GM19468 (cell line): ENCODE measurements around the gene TBC1D21.

Experiments used
- ATAC-seq: cut with Tn5 transposase; IDR thresholded peaks from one replicate; pipeline ENCODE4 v1.9.1; 2021; ENCODE audit warnings: mild to moderate bottlenecking, moderate library complexity, moderate number of reproducible peaks; ENCODE audit not compliant: unreplicated experiment; ENCODE audit errors: extremely low read depth

TBC1D21 gene

GRCh38 chr15:73886717-73887345 is 13.5 kb downstream of the TBC1D21 start:
- ATAC-seq = no peak

DNA sequence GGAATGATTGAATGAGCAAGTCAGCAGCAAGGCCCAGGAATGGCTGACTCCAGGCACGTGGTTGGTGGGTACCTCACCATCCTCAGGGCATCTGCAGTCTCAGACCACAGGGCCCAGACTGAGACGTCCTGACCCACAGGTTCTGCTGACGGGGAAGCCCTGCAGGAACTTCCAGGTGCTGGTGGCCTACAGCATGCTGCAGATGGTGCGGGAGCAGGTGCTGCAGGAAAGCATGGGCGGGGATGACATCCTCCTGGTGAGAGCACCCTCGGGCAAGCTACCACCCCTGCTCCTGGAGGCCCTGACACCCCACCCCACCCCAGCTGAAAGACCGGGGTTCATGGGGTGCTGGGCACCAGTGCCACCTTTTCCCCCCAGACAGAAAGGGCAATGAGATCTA is 14.1 kb downstream of the TBC1D21 start:
- ATAC-seq = no peak

DNA sequence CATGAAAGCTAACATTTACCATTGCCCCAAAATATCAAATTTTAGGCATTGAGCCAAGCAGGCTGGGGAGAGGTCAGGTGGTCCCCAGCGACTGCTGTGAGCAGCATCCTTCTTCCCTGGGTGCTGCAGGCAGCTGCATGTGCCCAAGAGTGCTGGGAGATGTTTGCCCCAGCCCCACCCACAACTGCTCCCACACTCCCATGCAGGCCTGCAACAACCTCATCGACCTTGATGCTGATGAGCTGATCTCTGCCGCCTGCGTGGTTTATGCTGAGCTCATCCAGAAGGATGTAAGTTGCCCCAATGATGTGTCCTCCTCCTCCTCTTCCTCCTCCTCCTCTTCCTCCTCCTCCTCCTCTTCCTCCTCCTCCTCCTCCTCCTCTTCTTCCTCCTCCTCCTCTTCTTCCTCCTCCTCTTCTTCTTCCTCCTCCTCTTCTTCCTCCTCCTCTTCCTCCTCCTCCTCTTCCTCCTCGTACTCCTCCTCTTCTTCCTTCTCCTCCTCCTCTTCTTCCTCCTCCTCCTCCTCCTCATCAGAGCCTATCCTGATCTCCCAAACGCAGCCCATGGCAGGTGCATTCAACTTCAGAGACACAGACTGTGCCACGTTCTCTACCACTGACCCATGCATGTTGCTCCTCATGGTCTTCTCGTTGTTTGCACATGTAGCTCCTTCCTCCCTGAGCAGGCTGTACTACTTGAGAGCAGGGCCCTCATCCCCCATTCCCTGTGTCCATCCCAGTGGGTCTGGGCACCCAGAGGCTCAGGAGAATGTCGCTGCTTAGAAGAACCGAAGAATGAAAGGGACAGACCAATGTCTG is 15.1 kb downstream of the TBC1D21 start:
- ATAC-seq = no peak

- no peak for ATAC-seq
Observed at GRCh38 chr15:73889053-73889761, 15.8 kb downstream of the TBC1D21 start.

- no peak for ATAC-seq
Observed at GRCh38 chr15:73889762-73890124, 16.4 kb downstream of the TBC1D21 start.

DNA sequence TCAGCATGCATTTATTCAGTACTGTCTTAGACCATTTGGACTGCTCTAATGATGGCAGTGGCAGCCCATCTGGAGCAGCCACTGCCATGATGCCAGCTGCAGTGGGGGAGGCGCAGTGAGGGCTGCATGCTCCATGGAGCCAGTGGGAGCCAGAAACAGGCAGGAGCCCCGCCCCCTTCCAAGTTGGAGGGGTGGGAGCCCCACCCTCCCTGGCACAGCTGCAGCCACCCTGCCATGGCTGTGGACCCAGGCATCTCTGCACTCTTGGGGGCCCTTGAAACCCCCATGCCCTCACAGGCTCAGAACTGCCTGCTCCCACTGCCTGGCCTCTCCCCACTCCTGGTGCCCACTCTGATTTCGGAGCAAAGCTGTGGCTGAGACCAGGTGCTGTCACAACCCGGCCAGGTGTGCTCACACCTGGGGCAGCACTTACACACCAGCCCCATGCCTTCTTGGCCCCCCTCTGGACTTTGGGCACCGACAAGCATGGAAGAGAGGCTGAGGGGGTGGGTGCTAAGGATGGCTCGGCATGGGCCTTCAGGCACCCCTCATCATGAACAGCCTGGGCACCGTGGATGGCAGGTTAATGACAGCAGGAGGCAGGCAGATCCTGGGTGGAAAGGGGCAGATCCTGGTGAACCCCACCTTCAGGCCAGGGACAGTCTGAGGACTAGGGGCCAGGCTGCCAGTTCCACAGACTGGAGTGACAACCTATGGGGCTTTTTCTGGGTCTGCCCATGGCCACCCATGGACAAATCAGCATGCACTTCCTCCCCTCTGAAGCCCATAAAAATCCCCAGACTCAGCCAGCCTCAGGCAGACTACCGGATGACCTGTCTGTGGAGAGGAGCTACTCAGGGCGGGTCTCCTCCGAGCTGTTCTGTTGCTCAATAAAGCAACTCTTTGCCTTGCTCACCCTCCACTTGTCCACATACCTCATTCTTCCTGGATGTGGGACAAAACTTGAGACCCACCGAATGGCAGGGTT is 18.3 kb downstream of the TBC1D21 start:
- no peak for ATAC-seq

GRCh38 chr15:73892446-73893226 is 19.3 kb downstream of the TBC1D21 start:
- ATAC-seq = no peak

- ATAC-seq = no peak
Observed at GRCh38 chr15:73894133-73894814, 20.9 kb downstream of the TBC1D21 start.

GRCh38 chr15:73897441-73898261 is 24.3 kb downstream of the TBC1D21 start:
- no peak for ATAC-seq

DNA sequence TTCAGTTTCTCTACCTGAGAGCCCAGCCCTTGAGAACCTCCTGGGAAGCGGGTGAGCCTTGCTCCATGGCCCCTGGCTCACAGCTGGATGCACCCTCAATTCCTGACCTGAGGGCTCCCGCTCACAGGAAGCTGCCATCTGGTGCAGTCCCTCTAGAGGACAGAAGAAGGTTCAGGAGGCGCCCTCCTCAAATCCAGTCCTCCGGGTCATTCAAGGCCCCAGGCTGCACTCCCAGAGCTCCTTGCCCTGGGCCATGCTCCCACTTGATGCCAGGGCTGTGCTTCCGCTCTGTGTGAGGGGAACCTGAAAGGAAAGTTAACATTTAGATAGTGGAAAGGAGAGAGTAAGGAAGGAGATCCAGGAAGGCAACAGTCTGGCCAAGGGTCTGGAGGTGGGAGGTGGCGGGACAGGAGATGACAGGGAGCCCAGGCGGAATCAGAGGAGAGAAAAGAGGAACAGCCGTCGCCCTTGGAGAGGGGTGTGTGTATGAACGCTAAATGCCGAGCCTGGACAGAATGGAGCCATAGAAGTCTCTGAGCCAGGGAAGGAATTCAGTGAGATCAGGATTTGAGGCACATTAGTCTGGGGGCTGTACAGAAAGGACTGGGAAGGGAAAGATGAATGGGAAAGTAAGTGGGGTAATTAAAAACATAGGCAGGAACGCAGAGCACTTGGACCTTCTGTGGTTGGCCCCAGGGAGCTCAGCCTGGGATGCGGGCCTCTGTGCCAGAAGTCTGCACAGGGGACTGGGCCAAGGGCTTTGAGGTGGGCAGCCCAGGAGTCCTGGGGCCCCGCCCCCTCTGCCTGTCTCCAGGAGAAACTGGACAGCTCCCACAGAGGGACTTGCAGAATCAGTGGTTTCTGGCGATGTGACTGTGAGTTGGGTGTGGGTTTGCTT is 26.1 kb downstream of the TBC1D21 start:
- ATAC-seq = no peak

DNA sequence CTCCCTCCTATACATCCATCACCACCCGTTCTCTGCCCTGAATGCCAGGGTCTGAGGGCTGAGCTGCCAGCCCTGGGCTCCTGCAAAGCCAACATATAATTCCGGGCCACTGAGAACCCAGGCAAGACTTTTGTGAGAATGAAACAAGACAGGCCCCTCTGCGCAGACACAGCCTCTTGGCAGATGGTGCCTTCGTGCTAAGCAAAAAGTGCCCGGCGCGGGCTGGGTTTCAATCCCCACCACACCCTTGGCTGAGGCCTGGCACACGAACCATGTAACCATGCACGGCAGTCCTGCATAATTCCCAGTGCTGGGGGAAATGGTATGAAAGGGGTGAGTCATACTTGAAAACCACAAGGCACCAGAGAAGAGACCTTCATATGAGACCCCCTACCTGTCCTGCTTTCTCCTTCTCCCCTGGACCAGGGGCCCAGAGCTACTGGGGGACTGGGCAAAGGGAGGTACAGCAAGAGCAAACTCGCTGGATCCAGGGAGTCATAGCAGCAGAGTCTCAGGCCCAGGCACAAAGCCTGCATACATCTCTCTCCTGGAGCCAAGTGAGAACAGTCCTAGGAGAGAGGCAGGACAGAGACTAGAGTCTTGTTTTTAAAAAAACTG is 26.8 kb downstream of the TBC1D21 start:
- ATAC-seq = no peak

- no peak for ATAC-seq
Observed at GRCh38 chr15:73901126-73901810, 27.9 kb downstream of the TBC1D21 start.

DNA sequence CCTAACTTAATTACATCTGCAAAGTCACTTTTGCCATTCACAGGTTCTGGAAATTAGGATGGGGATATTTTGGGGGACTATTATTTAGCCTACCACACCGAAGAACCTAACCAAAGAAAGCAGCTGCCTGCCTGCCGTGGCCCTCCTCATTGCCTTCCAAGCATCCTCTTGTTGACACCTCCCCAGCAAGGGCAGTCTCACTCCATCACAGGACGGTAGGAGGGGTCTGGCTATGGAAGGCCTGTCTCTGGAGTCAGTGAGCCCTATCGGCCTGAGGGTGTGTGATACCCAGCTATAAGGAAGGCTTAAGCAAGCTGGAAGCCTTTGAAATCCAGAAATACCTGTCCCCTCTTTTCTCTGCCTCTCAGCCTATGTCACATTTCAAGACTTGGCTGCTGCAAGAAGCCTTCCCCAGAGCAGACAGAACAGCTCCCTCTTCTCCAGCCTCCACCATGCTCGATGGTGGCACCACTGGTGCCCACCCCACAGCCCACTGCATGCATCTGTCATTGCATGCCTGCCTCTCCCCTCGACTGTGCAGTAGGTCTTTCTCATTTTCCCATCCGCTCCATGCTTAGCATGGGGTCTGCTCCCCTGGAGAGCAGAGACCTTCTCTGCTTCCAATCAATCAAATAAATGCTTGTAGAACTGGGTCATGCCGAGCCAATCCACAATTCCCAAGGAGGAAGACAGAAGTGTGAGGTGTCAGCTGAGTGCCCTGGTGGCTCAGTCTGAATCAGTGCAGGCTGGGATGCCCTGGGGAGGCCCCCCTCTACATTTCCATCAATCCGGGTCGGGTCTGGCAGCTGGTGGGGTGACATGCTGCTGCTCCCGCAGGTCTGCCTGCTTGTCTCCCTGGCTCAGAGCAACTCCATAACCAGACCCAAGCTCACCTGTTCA is 29.0 kb downstream of the TBC1D21 start:
- no peak for ATAC-seq

GRCh38 chr15:73904026-73904815 is 30.9 kb downstream of the TBC1D21 start:
- ATAC-seq = no peak
